Cardiac fibroblast (primary cell): ENCODE measurements around the gene SETX.

Experiments
- DNase-seq, 2 donors: peaks; one replicate each; pipeline versions ENCODE4 v3.0.0 to v3.0.0-alpha.2; 2010; ENCODE audit warnings: low read depth in 2 of 2
- H3K4me3 ChIP-seq, 2 donors: replicated peaks in 1 of 2; 1 replicate in 1 of 2; 2 replicates in 1 of 2; pipeline ENCODE4 v1.5.1; 2011; ENCODE audit warnings: low read depth in 2 of 2, low read length in 2 of 2, mild to moderate bottlenecking in 2 of 2, moderate library complexity in 1 of 2
- CTCF ChIP-seq: IDR thresholded peaks from one replicate; pipeline ENCODE4 v1.5.1; 2011; ENCODE audit warnings: low read depth, mild to moderate bottlenecking, low read length, inconsistent platforms

The SETX gene

GRCh38 chr9:132241840-132242620, 112.8 kb downstream of the SETX start:
- peak in 1 of 2 donors; percentile 25 for DNase-seq
- TF ChIP-seq CTCF: no peak
- peak overlapping the region; percentile 57 to 58 for H3K4me3 ChIP-seq

GRCh38 chr9:132241483-132241839, 113.3 kb downstream of the SETX start:
- no peak for TF ChIP-seq CTCF
- DNase-seq: no peak
- H3K4me3 ChIP-seq: peak overlapping the region; percentile 57 to 58

GRCh38 chr9:132240841-132241482, 113.8 kb downstream of the SETX start:
- peak; percentile 88 to 97 for DNase-seq
- H3K4me3 ChIP-seq: peak overlapping the region; percentile 57 to 58
- TF ChIP-seq CTCF: no peak

- peak overlapping the region; percentile 21 to 57 for H3K4me3 ChIP-seq
- no peak for TF ChIP-seq CTCF
- no peak for DNase-seq
Measured at GRCh38 chr9:132239999-132240840, 114.6 kb downstream of the SETX start.

GRCh38 chr9:132239518-132239917, 115.3 kb downstream of the SETX start:
- no peak overlapping the region for H3K4me3 ChIP-seq
- no peak for TF ChIP-seq CTCF
- no peak for DNase-seq

- no peak for DNase-seq
- TF ChIP-seq CTCF: no peak
- no peak overlapping the region for H3K4me3 ChIP-seq
Measured at GRCh38 chr9:132238992-132239391, 115.8 kb downstream of the SETX start.
